HG02981 (cell line): ENCODE measurements around the gene ADRA2C.

Experiments
- ATAC-seq: cut with Tn5 transposase; IDR thresholded peaks from one replicate; pipeline ENCODE4 v1.9.1; 2021; ENCODE audit warnings: mild to moderate bottlenecking, moderate library complexity; ENCODE audit not compliant: unreplicated experiment

Gene ADRA2C

DNA sequence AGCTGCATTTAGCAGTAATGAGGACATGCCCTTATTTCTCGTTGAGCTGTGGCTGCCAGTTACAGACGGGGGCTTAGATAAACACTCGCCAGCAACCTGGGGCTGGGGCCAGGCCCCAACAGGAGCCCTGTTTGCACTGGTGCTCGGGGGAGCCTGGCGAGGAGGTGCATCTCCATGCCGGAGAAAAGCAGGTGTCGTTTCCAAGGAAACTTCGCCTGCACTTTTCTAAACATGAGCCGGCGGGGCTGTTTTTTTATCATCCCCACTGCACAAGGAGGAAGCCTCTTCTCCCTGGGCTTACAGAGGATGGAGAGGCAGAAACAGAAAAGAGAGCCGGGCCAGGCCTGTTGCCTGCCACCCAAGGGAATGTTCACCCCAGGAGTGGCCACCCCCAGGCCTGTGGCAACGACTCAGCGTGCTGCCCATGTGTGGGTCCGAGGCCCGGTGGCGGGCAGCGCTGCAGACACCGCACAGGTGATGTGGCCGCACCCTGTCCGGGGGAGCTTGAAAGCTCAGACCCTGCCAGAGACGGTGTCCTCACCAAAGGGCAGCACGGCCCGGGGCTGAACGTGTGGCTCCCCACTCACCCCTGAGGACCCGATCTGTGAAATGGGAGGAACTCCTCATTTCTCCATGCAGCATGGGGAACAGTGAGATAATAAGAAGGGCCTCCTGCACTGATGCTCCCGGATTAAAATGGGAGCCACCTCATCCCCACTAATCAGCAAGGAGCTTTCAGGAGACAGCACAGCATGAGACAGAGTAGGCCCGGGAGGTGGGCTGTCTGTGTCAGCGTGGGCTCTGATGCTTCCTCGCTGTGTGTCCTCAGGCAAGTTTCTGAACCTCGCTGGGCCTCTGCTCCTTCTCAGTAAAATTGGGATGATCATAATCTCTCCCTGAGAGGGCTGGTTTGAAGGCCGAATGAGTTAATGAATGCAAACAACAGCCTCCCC, 33.8 kb upstream of the ADRA2C start:
- ATAC-seq, result no peak

DNA sequence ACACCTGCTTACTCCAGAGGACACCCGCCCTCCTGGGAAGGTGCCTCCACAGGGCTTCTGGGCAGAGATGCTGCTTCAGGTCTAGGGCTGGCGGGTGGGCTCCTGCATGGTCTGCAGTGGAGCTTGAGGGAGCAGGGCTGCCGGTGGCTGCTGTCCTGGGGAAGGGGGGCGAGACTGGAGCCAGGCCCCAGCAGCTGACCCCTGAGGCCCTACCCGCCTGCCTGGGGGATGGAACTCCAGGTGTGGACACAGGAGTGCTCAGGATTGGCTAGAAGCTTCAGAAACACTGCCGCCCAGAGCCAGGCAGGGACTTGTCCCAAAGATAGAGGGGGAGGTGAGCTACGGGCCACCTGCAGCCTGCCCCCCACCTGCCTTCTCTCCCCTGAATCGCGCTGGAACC, 33.0 kb upstream of the ADRA2C start:
- ATAC-seq, result no peak

DNA sequence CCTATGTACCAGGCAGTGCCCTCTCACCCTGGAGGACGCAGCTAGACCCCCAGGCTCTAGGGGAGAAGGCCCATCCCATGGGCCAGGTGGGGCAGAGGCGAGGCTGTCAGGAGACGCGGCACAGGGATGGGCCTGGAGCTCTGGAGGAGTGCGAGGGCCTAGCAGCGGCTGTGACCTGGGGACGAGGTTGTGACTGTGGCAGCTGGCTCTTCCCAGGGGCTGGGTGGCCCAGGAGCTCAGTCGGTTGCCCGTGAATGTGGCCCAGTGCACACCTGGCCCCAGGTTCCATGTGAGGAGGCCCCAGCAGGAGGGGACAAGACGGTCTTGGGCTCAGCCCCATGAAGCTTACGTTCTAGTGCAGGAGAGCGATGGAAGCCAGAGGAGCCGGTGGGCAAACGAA, 31.0 kb upstream of the ADRA2C start:
- no peak for ATAC-seq

DNA sequence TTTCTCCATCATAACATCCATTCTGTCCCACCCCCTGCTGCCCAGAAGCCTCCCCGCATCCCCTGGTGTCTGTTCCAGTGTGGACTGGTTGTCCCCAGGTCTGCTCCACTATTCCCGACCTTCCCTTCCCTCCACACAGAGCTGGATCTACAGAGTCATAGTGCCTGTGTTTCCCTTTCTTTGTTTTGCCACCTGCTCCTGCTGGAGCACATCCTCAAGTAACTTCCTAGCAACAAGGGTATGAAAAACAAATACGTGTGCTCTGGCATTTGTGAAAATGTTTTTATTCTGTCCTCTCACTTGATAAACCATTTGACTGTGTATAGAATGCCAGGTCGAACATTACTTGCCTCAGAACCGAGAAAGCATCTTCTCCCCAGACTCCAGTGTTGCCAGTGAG, 29.9 kb upstream of the ADRA2C start:
- no peak for ATAC-seq

DNA sequence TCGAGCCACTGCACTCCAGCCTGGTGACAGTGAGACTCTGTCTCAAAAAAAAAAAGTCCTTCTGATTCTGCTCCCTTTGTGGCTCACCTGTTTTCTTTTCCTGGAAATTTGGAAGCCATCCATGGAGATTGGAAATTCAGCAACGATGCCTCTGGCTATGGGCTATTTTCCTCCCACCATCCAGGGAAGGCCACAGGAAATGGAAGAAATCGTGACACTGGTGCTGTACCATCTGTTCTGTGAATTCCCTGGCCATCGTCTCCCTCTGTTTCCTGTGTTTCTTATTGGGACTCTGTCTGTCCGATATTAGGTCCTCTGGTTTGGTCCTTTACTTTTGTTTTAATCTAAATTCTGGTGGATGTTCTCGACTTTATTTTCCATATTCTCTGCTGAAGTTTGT, 29.4 kb upstream of the ADRA2C start:
- ATAC-seq, result no peak

DNA sequence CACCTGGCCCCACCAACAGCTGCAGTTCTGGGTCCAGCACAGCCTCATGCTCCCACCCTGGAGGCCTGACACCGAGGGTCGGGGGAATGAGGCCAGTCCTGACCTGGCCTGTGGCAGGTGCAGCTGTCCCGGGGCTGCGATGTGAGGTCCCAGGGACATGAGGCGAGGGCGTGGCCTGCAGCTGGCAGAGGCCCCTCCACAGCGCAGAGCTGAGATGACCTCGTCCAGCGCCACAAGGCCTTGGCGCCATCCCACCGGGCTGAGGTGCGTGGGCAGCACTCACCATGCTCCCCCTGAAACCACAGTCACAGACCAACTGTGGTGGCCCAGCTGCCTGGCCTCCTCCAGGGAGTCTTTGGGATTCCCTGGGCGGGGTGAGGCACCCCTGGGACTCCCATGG, 26.6 kb upstream of the ADRA2C start:
- no peak for ATAC-seq

DNA sequence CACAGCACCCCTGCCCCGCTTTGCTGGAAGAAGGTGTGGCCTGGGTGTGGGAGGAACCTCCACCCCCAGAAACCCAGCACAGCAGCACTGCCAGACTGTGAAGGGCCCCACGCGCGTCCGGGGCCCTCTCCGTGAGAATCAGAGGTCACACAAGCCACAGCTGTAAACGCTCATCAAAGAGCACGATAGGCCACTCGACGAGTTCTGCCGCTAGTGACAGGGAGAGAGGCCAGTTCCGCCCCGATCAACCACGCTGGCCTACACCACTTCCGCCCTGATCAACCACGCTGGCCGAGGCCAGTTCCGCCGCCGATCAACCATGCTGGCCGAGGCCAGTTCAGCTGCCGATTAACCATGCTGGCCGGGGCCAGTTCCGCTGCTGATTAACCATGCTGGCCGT, 25.9 kb upstream of the ADRA2C start:
- no peak for ATAC-seq

DNA sequence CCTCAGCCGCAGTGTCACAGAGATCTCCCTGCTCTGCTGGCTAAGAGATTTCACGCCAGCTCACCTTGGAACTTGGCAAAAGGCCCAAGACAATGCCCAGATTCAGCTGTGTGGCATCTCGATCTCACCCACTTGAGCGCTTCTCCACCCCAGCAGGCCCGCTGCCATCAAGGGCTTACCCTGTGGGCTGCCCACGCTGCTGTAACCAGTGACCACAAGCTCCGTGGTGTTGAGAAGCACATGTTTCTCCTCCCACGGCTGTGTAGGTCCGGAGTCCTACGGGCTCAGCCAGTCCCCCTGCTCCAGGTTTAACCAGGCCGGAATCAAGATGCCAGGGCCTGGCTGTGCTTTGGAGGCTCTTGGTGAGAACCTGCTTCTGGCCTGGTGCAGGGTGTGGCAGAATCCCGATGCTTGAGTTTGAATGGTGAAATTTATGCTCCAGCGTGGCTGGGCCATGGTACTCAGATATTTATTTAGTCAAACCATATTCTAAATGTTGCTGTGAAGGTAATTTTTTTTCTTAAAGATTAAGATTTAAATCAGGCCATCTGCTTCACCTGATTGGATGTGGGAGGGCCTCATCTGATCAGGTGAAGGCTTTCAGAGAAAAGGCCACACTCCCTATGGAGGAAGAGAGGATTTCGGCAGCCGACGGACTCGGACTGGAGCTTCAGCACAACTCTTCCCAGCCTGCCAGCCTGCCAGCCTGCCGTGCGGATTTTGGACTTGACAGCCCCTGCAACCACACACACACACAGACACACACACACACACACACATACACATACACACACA, 24.8 kb upstream of the ADRA2C start:
- no peak for ATAC-seq

DNA sequence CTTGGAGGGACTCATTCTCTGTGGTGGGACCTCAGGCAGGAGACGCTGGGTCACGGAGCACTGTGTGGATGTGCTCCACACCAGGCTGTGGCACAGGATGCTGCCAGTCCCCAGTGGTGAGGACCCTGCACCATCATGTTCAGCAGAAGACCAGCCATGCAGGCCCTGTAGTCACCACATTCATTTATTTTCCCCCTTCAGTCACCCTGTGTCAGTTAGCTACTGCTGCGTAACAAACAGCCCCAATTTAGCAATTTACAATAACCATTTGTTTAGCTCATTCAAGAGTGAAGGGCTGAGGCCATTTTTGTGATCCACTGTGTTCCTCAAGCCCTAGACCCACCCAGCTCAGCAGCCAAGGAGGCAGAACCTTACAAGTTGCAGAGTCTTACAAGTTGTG, 23.6 kb upstream of the ADRA2C start:
- ATAC-seq, result no peak

DNA sequence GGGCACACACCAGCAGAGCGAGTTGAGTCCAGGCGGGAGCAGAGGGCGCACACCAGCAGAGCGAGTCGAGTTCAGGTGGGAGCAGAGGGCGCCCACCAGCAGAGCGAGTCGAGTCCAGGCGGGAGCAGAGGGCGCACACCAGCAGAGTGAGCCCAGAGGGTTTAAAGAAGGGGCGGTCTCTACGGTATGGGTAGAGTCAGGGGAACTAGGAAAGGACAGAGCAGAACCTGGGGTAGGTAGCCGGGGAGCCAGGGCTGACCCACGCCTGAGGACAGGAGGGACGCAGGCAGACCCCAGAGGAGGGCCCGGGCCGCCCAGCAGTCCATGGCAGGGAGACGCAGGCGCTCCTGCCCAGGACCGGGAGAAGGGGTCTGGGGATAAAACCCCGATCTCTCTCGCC, 22.0 kb upstream of the ADRA2C start:
- ATAC-seq, result no peak

DNA sequence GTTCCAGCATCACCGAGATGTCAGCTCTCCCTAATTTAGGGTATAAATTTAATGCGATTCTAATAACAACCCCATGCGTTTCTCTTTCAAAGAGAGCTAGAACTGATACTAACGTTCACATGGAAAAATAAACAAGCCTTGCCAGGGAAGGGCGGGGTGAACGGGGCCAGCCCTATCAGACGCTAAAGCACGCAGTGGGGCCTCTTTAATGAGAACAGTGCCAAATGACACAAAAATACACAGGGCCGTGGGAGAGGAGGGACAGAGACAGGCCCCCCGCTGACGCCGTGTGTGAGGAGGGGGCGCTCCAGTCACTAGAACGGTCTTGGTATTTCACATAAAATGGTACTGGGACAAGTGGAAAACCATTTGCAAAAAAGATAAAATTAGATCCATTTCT, 21.3 kb upstream of the ADRA2C start:
- ATAC-seq, result no peak

DNA sequence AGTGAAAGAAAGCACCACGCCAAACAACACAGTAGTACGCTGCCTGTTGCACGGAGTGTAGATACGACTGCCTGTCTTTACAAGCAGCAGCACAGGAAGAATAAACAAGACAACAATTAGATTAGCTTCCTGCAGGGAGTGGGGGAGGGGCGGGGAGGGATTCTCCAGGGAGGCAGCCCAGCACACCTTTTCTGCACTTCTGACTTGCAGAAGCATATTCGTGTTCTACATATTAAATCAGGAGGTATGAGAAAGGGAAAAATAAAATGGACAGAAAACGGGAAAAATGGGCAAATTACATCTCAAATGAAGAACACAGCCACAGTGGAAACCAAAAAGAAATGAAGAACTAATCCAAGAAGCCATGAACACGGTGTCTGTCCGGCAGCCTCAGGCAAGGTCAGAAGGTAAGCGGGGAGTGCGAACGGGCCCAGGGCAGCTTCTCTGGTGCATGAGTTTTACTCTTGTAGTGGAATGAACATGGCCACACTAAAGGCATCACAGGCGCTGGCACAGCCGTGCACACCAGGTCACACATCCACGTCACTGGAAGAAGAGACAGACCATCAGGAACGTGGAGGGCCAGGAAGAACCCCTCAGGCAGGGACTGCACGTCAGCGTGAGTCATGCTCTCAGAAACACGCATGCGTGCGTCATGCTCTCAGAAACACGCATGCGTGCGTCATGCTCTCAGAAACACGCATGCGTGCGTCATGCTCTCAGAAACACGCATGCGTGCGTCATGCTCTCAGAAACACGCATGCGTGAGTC, 20.1 kb upstream of the ADRA2C start:
- no peak for ATAC-seq

DNA sequence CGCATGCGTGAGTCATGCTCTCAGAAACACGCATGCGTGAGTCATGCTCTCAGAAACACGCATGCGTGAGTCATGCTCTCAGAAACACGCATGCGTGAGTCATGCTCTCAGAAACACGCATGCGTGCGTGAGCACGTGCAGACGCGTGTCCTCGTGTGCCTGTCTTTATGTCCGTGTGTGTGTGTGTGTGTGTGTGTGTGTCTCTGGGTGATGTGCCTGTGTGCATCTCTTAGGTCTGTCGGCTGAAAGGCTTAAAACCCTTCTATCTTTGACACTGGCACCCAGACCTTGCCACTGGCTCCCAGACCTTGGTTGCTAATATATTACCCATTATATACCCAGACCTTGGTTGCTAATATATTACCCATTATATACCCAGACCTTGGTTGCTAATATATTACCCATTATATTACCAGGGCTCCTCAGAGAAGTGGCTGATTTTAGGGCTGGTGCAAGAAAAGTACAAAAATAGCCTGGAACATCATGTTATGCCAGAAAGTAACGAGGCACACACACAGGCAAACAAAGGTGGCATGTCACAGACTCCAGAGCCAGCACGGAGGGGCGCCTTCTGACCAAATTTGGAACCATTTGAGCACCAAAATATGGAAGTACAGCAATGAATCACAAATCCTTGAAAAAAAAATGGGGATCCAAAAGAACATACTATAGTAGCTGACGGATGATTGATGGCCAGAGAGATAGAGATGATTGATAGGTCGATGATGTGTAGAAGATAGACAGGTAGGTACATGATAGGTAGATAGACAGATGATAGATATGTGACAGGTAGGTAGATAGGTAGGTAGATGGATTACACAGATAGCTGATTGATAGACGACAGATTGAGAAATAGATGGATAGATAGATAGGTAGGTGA, 19.2 kb upstream of the ADRA2C start:
- no peak for ATAC-seq

DNA sequence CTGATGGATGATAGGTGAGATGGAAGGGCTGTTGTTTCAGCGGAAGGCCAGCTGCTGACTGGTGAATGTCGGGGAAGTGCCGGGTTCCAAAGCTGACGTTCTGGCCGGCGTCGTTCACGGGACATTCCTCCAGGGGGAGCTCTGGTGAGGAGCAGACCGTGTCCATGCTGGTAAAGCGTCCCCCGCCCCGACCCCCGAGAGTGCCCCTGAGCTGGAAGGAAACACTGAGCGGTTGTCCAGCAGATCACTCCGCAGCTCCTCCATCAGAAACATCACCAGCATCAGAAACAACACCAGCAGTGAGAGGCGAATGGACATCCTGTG, 18.6 kb upstream of the ADRA2C start:
- no peak for ATAC-seq

DNA sequence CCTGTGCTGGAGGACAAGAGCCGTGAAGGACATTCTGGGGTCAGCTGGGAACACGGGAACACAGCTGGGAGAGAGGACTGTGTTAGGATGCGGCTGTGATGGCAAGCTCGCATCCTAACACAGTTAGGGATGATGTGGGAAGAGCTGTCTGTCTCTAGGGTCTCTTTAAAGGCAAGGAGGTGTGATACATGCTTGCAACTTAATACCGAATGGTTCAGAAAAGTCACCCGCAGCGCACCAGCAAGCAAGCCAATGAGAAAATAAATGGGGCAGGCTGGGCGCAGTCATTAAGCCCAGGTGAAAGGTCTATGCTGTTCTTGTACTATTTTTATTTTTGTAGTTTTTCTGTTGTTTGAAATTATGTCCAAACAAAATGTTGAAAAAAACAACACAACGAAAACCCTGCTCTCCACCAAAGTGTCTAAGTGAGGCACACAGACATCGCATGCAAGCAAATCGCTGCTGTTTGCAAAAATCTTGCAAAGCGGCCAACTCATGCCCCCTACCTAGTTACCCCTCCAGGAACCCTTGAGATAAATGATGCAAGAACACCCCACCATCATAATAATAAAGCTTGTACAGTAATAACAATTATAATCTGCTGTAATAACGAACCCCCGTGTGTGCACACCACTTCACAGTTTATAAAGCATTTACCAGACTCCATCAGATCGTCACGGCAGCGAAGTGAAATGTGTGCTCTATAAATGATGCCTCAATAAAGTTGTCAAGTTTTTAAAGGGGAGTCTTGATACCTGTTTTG, 17.9 kb upstream of the ADRA2C start:
- ATAC-seq, result no peak

DNA sequence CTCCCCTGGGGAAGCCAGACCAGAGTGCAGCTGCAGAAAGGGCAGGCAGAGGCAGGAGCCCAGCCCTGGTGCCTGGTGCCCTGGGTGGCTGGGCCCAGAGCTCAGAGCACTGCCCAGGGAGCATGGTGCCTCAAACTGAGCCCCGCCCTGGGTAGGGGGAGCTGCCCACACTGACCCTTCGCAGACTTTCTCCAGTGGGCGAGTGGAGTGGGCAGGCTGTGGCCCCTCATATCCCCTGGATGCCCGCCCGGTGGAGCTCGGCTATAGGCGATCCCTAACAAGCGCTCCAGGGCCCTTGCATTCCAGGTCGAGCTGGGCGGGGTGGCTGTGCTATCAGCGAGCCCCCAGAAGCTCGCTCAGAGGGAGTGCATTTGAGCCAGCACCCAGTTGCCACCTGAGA, 17.1 kb upstream of the ADRA2C start:
- no peak for ATAC-seq

DNA sequence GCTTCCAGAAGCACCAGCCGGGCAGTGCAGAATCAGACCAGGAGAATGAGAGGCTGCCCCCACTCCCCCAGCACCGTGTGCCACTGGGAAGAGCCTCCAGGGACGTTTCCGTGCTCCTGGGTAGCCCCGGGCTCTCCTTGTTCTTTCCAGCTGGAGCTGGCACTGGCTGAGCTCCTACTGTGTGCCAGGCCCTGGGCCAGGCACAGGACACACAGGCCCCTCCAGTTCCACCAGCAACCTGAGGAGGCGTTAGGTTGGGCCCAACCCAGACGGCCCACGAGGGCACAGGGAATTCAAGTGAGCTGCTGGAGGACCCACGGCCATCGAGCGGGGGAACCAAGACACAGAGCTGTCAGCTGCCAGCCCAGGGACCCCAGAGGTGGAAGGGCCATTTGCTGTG, 15.9 kb upstream of the ADRA2C start:
- ATAC-seq, result no peak

DNA sequence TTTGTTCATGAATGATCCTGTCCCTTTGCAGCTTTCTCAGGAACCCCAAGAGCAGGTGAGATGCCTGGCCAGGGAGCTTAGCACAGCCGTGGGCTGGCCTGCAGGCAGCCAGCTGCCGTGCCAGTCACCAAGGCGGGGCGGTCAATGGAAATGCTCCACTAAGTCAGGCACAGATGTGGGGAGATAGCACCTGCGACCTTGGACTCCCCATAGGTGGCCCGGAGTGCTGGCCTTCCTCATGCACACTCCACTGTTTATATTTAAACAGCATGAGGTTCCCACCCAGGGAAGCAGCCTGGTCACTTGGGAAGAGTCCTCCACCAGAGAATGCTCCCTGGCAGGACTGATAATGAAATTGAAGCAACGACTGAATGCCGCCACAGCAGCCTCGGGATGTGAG, 14.2 kb upstream of the ADRA2C start:
- no peak for ATAC-seq

DNA sequence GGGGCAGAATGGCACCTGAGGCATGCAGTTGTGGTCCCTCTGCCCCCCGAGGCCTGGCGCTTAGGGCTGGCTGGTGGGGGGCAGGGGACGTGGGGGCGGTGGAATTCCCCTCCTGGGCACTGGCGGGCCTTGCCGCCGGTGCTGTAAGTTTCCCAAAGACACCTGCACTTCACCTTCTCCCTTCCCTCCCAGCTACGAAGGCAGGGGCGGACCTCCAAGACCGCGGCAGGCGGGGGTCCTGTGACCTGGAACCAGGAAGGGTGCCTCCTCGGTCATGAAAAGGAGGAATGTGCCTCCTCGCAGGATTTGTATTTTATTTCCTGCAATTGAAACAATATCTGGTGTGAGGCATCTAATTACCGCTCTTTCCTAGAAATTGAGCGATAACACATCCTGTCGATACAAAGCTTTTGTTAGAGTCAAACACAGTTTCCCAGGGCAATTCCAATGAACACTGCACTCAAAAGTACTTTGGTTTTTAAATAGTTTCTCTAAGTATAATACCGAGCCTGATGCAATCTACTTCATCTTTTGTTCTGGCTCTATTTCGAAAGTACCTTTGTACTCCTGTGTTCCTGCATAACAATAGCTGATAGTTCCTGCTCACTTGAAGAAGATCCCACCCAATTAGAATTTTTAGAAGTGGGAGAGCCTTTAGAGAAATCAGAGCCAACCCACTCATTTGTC, 12.3 kb upstream of the ADRA2C start:
- ATAC-seq, result no peak
